BE2C (cell line): ENCODE measurements around the gene AHRR.

ENCODE experiments used
- DNase-seq: peaks from one replicate; pipeline ENCODE4 v3.0.0-alpha.2; 2020
- H3K27me3 ChIP-seq: fragments of 250-450 bp; sonication (Bioruptor Pico); 2 replicates; pipeline ENCODE4 v1.5.1; 2020; ENCODE audit warnings: mild to moderate bottlenecking
- H3K36me3 ChIP-seq: fragments of 250-450 bp; sonication (Bioruptor Pico); 2 replicates; pipeline ENCODE4 v1.5.1; 2020; ENCODE audit warnings: mild to moderate bottlenecking
- H3K4me1 ChIP-seq: fragments of 250-450 bp; sonication (Bioruptor Pico); 2 replicates; pipeline ENCODE4 v1.5.1; 2020
- H3K4me3 ChIP-seq: 2 replicates; pipeline ENCODE4 v1.5.1; 2011; ENCODE audit warnings: low read depth, low read length
- H3K9me3 ChIP-seq: fragments of 250-450 bp; sonication (Bioruptor Pico); 2 replicates; pipeline ENCODE4 v1.5.1; 2020
- CTCF ChIP-seq: IDR thresholded peaks from 2 replicates; pipeline ENCODE4 v1.5.1; 2012; ENCODE audit warnings: mild to moderate bottlenecking, low read depth, low read length

The AHRR gene

GRCh38 chr5:424301-425110 lies 103.0 kb downstream of the AHRR start:
- no peaks in the 10 kb centered on the region for H3K4me1 ChIP-seq
- H3K27me3 ChIP-seq = no peaks in the 10 kb centered on the region
- TF ChIP-seq CTCF = no peak
- no peak overlapping the region for H3K4me3 ChIP-seq
- H3K36me3 ChIP-seq = no peaks in the 10 kb centered on the region
- H3K9me3 ChIP-seq = no peaks in the 10 kb centered on the region
- DNase-seq = no peak

GRCh38 chr5:425714-426113 lies 104.2 kb downstream of the AHRR start:
- Histone ChIP-seq H3K4me3 (no peak overlapping the region), H3K4me1 (no peaks in the 10 kb centered on the region), H3K27me3 (no peaks in the 10 kb centered on the region), H3K36me3 (no peaks in the 10 kb centered on the region), H3K9me3 (no peaks in the 10 kb centered on the region)
- peak; percentile 42 for TF ChIP-seq CTCF
- no peak for DNase-seq

GRCh38 chr5:426392-426976 lies 105.0 kb downstream of the AHRR start:
- DNase-seq = no peak
- H3K27me3 ChIP-seq = no peaks in the 10 kb centered on the region
- no peaks in the 10 kb centered on the region for H3K36me3 ChIP-seq
- no peak for TF ChIP-seq CTCF
- no peak overlapping the region for H3K4me3 ChIP-seq
- no peaks in the 10 kb centered on the region for H3K9me3 ChIP-seq
- H3K4me1 ChIP-seq = no peaks in the 10 kb centered on the region

- TF ChIP-seq CTCF = no peak
- no peak for DNase-seq
- no peaks in the 10 kb centered on the region for H3K27me3 ChIP-seq
- H3K4me1 ChIP-seq = no peaks in the 10 kb centered on the region
- no peaks in the 10 kb centered on the region for H3K36me3 ChIP-seq
- no peaks in the 10 kb centered on the region for H3K9me3 ChIP-seq
- no peak overlapping the region for H3K4me3 ChIP-seq
Measured at GRCh38 chr5:427415-428087, 106.0 kb downstream of the AHRR start.

GRCh38 chr5:428219-428618 lies 106.7 kb downstream of the AHRR start:
- TF ChIP-seq CTCF = no peak
- Histone ChIP-seq H3K27me3 (no peaks in the 10 kb centered on the region), H3K4me1 (no peaks in the 10 kb centered on the region), H3K9me3 (no peaks in the 10 kb centered on the region), H3K4me3 (no peak overlapping the region), H3K36me3 (no peaks in the 10 kb centered on the region)
- DNase-seq = no peak
